Esophagus squamous epithelium (tissue), 5 donors: Measurements from ENCODE around the gene NAA25. TPM values are rescaled to one million over a fixed set of nuclear protein-coding genes. Genes with fewer than 3 reads are reported as not detected.

Experiments used
- DNase-seq: peaks from one replicate; lab custom pipeline; 2025; lab: John Stamatoyannopoulos, UW
- H3K27ac ChIP-seq, 4 donors: fragments of 200-600 bp; sonication (generic); one replicate each; pipeline ENCODE4 v1.5.1; 2016 to 2019; ENCODE audit warnings: mild to moderate bottlenecking in 1 of 4
- H3K27me3 ChIP-seq, 4 donors: fragments of 200-600 bp; sonication (generic); 1 replicate in 3 of 4; 2 replicates in 1 of 4; pipeline versions ENCODE4 v1.5.1 to v1.6.0; 2017 to 2021; ENCODE audit warnings: antibody characterized with exemption in 1 of 4
- H3K36me3 ChIP-seq, 3 donors: fragments of 200-600 bp; sonication (generic); one replicate each; pipeline ENCODE4 v1.5.1; 2016 to 2019
- H3K4me1 ChIP-seq, 3 donors: fragments of 200-600 bp; sonication (generic); one replicate each; pipeline ENCODE4 v1.5.1; 2017 to 2019
- H3K4me3 ChIP-seq, 4 donors: fragments of 200-600 bp; sonication (generic); 1 replicate in 3 of 4; 2 replicates in 1 of 4; pipeline ENCODE4 v1.5.1; 2016 to 2019; ENCODE audit warnings: mild to moderate bottlenecking in 2 of 4, moderate library complexity in 1 of 4
- H3K9me3 ChIP-seq, 3 donors: fragments of 200-600 bp; sonication (generic); one replicate each; pipeline ENCODE4 v1.5.1; 2016 to 2019
- CTCF ChIP-seq, 6 experiments: fragments of 450-650 bp in 4 of 6; fragments of 200-600 bp in 2 of 6; sonication (generic) in 2 of 6; IDR thresholded peaks; one replicate each; pipeline ENCODE4 v1.5.1; 2016 to 2019; ENCODE audit warnings: antibody characterized with exemption in 6 of 6, mild to moderate bottlenecking in 4 of 6, moderate library complexity in 4 of 6
- POLR2A ChIP-seq, 4 donors: fragments of 450-650 bp; IDR thresholded peaks; one replicate each; pipeline ENCODE4 v1.6.1; 2017; ENCODE audit warnings: antibody characterized with exemption in 4 of 4, mild to moderate bottlenecking in 4 of 4, moderate library complexity in 3 of 4
- WGBS, 2 donors: methylation state at CpG; one replicate each; pipeline ENCODE4 v1.1.5; 2018; 5-methylcytosine and 5-hydroxymethylcytosine counted together
- intact Hi-C: fragments of 100-400 bp; cut with DNase I; formaldehyde crosslinking; loops from one replicate; pipeline ENCODE4 v1.15.0; 2022
- total RNA-seq, 4 donors: library from RNA; depleted of rRNA; stranded (reverse); fragments of >200 nt; gene quantifications; one replicate each; pipeline ENCODE4 v1.1.0, GENCODE V29; 2016
- donor health status: DM: yes; HTN: yes; CAD: no.

The NAA25 gene
- total RNA-seq, 4 donors from 2014 or later = 12.6 to 36.6 (median 26.4) TPM

- no peaks in the 10 kb centered on the region for H3K9me3 ChIP-seq
- intact Hi-C loops = no loop called here
- WGBS, 2 donors = 84 to 86% methylated on average over 4 of the region's 4 CpGs
- no peaks in the 10 kb centered on the region for H3K4me1 ChIP-seq
- no peak for TF ChIP-seq CTCF (IDR thresholded peaks at IDR 0.05)
- no peak for TF ChIP-seq POLR2A (IDR thresholded peaks at IDR 0.05)
- no peak overlapping the region for H3K4me3 ChIP-seq
- no peaks in the 10 kb centered on the region for H3K27me3 ChIP-seq
- DNase-seq = no peak
- peaks cover 0 to 100% (median 24%) of the 10 kb centered on the region in 3 donors for H3K36me3 ChIP-seq
- H3K27ac ChIP-seq = no peak overlapping the region
These were observed 73.3 kb downstream of the NAA25 start for GRCh38 chr12:112035219-112035785.

GRCh38 chr12:112032292-112032691, 76.3 kb downstream of the NAA25 start:
- intact Hi-C loops = loop anchor here (5.0 kb wide), 1 partner anchor 85 kb away; no protein-coding TSS in a partner anchor
- Histone ChIP-seq H3K27ac (no peak overlapping the region), H3K36me3 (peaks cover 0 to 98% (median 24%) of the 10 kb centered on the region in 3 donors), H3K4me3 (no peak overlapping the region), H3K9me3 (no peaks in the 10 kb centered on the region), H3K4me1 (no peaks in the 10 kb centered on the region), H3K27me3 (no peaks in the 10 kb centered on the region)
- DNase-seq = no peak
- TF ChIP-seq CTCF (IDR thresholded peaks at IDR 0.05) (no peak), POLR2A (IDR thresholded peaks at IDR 0.05) (no peak)
- 83 to 90% methylated on average over 5 of the region's 5 CpGs for WGBS, 2 donors

- no peak for DNase-seq
- intact Hi-C loops = loop anchor here (5.0 kb wide), 1 partner anchor 84 kb away; no protein-coding TSS in a partner anchor
- TF ChIP-seq POLR2A (IDR thresholded peaks at IDR 0.05) = no peak
- no peak for TF ChIP-seq CTCF (IDR thresholded peaks at IDR 0.05)
- H3K27ac ChIP-seq = no peak overlapping the region
- peaks cover 0 to 91% (median 24%) of the 10 kb centered on the region in 3 donors for H3K36me3 ChIP-seq
- no peaks in the 10 kb centered on the region for H3K9me3 ChIP-seq
- H3K4me1 ChIP-seq = no peaks in the 10 kb centered on the region
- H3K27me3 ChIP-seq = no peaks in the 10 kb centered on the region
- no peak overlapping the region for H3K4me3 ChIP-seq
- 79 to 88% methylated on average over 2 of the region's 2 CpGs for WGBS, 2 donors
These were observed 77.1 kb downstream of the NAA25 start for GRCh38 chr12:112031472-112031871.

DNA sequence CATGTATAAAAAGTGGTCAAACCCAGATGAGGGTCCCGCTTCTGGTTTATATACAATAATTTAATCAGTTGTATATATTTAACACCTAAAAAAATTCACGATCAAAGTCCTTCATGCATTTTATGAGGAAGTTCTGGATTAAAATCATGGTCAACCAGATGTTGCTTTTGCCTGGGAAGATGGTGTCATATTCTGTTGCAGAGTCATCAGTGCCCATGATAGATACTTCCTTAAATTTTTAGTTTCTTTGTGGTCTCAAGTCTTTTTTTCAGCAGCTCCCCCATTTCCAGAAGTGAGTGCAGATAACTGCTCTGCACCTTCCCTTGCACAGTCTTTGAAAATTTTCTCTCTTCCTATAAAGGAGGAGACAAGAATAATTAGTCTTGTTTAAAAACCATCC, 79.3 kb downstream of the NAA25 start:
- no peak overlapping the region for H3K27ac ChIP-seq
- intact Hi-C loops = no loop called here
- H3K4me1 ChIP-seq = no peaks in the 10 kb centered on the region
- no peaks in the 10 kb centered on the region for H3K9me3 ChIP-seq
- no peak for TF ChIP-seq POLR2A (IDR thresholded peaks at IDR 0.05)
- no peak overlapping the region for H3K4me3 ChIP-seq
- no peak for DNase-seq
- 87 to 93% methylated on average over 2 of the region's 2 CpGs for WGBS, 2 donors
- peaks cover 0 to 91% (median 18%) of the 10 kb centered on the region in 3 donors for H3K36me3 ChIP-seq
- no peaks in the 10 kb centered on the region for H3K27me3 ChIP-seq

GRCh38 chr12:112025808-112026375, 82.7 kb downstream of the NAA25 start:
- intact Hi-C loops = no loop called here
- WGBS, 2 donors = 63 to 64% methylated on average over 4 of the region's 4 CpGs
- no peak for DNase-seq
- H3K36me3 ChIP-seq = peaks cover 11 to 89% (median 25%) of the 10 kb centered on the region in 3 donors
- TF ChIP-seq CTCF (IDR thresholded peaks at IDR 0.05) (no peak), POLR2A (IDR thresholded peaks at IDR 0.05) (no peak)
- no peaks in the 10 kb centered on the region for H3K27me3 ChIP-seq
- H3K9me3 ChIP-seq = no peaks in the 10 kb centered on the region
- H3K4me3 ChIP-seq = no peak overlapping the region
- no peak overlapping the region for H3K27ac ChIP-seq
- H3K4me1 ChIP-seq = no peaks in the 10 kb centered on the region
